Glomerular visceral epithelial cell (primary cell): ENCODE measurements around the gene SCD.

Experiments used
- DNase-seq: peaks from one replicate; pipeline ENCODE4 v3.0.0-alpha.2; 2016; ENCODE audit errors: extremely low spot score

SCD gene

GRCh38 chr10:100396605-100397004 is 49.6 kb downstream of the SCD start:
- no peak for DNase-seq

DNA sequence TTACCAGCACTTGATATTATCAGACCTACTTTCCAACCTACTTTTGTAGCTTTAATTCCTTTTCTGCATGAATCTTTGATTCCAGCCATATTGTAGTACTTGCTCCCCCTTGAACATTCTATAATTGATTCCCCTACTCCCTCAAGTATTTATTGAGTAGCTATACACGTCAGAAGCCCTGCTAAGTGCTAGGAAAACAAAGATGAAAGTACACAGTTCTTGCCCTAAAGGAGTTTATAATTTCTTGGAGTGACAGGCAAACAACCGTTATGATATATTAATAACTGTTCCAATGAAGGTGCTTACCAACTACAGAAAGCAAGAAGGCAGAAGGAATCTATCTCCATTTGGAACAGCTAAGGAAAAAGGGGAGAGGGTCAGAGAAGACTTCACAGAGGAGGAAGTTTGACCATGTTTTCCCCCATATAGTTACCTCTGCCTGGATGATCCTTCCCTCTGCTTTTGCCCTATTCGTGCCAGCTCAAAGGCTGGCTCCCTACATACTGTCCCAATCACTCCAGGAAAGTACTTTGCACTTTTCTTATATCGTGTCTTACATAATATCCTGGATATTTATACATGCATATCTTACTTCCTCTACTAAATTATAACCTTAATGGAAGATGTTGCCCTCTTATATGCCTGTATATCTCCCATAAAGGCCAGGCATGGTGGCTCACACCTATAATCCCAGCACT is 54.7 kb downstream of the SCD start:
- DNase-seq = no peak

DNA sequence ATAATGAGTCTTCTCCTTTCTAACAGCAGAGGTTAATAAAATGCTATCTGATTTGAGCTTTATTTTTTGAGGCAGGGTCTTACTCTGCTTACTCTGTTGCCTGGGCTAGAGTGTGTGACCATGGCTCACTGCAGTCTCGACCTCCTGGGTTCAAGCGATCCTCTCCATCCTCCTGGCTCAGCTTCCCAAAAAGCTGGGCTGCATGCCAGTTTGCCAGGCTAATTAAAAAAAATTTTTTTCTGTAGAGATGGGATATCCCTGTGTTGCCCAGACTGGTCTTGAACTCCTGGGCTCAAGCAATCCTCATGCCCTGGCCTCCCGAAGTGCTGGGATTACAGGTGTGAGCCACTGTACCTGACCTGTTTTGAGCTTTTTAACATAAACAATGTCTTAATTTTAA is 56.7 kb downstream of the SCD start:
- DNase-seq = no peak

DNA sequence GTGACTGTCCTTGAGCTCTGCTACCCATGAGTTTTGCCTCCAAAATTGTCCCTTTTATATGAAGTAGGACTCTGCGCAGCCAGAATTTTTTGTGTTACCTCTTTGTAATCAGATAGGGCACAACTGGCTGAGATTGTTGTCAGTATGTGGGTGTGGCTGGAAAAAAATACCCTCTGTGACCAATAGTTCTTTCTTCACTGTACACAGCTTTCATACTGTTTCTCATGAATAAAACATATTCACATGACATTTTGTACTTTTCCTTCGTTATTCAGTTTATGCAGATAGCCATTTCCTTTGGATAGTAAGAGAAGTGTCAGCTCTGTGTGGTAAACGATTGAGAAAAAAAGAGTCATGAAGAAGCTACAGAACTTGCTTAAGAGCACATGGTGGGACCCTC is 66.1 kb downstream of the SCD start:
- DNase-seq = no peak
